ELF-1 (cell line): ENCODE data around the gene CHST11.

ENCODE experiments used
- DNase-seq: peaks from one replicate; pipeline ENCODE4 v3.0.0-alpha.2; 2016; ENCODE audit warnings: low read depth, low spot score

CHST11 gene

GRCh38 chr12:104480826-104481440 is 24.2 kb downstream of the CHST11 start:
- DNase-seq: no peak

- no peak for DNase-seq
Measured at GRCh38 chr12:104482113-104482512, 25.4 kb downstream of the CHST11 start.

DNA sequence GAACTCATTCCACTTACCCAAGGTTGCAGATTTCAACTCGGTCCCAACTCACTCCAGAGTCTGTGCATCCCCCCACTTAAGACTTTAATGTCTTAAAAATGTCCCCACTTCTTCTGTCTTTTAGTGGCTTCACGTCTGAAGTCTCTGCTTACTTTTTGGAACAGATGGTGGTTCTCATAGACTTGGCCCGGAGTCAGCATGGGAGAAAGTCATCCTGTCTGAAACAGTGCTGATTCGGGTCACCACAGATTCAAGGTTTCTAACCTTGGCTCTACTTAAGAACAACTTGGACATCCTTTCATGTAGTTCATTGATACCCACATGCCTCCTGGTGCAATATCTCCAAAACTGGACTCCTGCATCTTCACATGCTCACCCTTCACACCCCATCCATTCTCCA is 26.0 kb downstream of the CHST11 start:
- DNase-seq: no peak

DNA sequence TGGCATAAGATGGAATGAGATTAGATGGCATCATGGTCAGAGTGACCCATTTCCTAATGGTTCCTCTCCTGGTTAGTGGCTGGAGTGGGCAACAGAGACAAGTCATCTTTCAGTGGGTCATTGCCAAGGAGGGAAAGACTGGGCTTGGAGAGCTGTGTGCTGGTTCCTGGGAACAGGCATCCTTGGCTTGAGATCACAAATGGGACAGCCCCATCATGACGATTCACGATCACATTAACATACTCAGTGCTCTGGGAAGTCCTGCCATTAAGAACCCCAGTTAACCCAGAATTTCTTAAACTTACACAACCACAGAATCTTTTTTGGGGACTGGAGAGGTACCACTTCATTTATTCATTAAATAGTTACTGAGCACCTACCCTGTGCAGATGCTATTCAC is 27.3 kb downstream of the CHST11 start:
- DNase-seq: no peak

GRCh38 chr12:104485651-104486362 is 29.1 kb downstream of the CHST11 start:
- DNase-seq: no peak

- no peak for DNase-seq
Measured at GRCh38 chr12:104486363-104486750, 29.6 kb downstream of the CHST11 start.

DNA sequence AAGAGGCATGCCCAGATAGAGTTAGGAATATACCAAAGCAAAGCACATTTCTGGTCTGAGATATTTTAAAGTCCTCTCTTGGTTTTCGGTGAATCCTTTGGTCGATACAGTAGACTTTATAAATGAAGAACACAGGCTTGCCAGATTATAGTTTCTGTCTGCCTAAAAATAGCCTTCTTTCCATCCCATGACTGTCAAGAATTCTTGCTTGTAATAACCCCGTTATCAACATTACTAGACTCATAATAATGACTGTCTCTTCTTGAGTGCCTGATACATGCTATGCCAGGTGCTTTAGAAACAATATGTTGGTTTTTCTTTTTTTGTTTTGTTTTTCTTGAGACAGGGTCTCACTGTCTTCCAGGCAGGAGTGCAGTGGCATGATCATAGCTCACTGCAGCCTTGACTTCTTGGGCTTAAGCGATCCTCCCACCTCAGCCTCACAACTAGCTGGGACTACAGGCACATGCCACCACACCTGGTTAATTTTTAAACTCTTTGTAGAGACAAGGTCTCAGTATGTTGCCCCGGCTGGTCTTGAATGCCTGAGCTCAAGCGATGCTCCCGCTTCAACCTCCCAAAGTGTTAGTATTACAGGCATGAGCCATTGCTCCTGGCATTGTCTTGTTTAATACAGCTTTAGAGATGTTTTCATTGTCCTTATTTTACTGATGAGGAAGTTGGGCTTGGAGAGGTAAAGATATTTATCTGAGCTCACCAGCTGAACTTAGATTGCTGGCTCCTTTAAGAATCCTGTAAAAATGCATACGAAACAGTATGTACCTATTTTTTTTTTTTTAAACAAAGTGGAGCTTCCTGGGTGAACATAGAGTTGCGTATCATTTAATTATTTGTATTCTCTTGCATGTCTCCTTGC is 30.4 kb downstream of the CHST11 start:
- DNase-seq: no peak

DNA sequence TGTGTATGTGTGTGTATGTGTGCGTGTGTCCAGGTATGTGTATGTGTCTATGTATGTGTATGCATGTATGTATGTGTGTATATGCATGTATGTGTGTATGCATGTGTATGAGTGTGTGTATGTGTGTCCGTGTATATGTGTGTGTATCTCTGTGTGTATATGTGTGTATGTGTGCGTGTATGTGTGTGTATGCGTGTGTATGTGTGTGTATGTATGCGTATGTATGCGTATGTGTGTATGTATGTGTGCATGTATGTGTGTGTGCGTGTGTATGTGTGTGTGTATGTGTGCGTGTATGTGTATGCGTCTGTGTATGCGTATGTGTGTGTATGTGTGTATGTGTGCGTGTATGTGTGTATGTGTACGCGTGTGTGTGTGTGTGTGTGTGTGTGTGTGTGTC is 31.6 kb downstream of the CHST11 start:
- DNase-seq: no peak

DNA sequence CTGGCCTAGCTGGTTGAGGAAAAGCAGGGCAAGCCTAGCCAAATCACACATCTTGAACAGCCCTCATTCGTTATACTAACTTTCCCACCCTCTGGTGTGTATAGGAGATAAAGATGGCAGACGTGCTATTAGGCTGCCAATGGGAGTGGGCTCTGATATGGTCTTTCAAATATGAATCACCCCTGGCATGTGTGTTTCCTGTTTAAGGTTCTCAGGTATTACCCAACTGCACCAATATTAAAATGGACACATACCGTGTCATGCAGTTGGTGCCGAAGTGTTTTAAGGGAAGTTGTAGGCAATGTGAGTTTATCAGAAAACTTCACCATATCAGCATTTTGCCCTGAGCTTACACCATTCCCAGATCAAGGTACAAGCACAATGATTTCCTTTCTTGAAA is 33.4 kb downstream of the CHST11 start:
- DNase-seq: no peak

DNA sequence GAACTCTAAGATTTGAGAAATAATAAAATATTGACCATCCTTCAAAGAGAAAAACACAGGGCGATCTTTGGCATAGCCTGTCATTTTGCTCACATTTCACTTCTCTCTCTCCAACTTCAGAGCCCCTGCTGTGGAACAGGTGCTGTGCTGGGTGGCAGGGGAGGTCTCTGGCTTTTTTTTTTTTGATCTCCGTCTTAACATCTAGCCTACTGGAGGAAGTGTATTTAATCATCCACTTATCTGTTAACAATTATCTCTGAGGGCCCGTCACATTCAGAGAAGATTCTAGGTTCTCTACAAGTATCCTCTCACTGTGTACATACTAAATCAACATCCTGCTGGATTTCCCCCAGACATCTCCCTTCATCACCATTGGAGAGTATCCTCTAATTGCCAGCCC is 34.1 kb downstream of the CHST11 start:
- DNase-seq: no peak

- no peak for DNase-seq
Measured at GRCh38 chr12:104493496-104493895, 36.7 kb downstream of the CHST11 start.

GRCh38 chr12:104494137-104494792 is 37.5 kb downstream of the CHST11 start:
- DNase-seq: no peak

- DNase-seq: no peak
Measured at GRCh38 chr12:104494793-104495158, 38.0 kb downstream of the CHST11 start.

DNA sequence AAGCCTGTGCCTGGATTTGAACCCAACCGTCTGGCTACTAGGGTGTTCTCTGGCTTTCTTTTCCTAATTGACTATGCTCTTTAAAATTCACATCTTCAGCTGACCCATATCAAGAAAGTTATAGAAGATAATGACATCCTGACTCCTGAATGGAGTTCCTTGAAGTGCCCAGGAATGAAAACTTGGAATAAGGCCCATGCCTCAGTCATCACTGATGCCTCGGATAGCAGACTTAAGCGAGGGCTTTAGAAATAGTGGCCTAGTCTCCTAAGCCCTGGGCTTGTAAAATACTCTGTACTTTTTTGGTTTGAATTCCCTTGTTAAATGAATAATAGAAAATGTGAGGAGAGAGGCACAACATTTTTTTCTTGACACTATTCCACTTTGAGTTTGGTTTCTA is 39.0 kb downstream of the CHST11 start:
- no peak for DNase-seq

DNA sequence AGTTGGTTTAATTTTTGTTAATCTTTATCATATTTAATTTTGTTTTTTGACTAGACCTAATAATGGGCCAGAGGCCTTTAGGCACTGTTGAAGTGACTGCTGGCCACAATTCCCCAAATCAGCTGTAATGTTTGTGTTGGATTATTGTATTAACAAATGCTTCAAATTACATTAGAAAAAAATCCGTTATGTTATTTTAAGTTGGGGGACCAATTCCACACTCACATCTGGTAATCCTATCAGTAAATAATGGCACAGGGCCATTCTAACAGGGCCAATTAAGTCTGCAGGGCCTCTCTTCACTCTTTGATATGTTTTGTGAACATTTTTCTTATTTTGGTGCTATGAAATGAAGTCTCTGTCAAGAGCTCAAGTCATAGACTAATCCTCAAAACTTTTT is 39.6 kb downstream of the CHST11 start:
- no peak for DNase-seq

- DNase-seq: no peak
Measured at GRCh38 chr12:104498211-104498801, 41.6 kb downstream of the CHST11 start.

DNA sequence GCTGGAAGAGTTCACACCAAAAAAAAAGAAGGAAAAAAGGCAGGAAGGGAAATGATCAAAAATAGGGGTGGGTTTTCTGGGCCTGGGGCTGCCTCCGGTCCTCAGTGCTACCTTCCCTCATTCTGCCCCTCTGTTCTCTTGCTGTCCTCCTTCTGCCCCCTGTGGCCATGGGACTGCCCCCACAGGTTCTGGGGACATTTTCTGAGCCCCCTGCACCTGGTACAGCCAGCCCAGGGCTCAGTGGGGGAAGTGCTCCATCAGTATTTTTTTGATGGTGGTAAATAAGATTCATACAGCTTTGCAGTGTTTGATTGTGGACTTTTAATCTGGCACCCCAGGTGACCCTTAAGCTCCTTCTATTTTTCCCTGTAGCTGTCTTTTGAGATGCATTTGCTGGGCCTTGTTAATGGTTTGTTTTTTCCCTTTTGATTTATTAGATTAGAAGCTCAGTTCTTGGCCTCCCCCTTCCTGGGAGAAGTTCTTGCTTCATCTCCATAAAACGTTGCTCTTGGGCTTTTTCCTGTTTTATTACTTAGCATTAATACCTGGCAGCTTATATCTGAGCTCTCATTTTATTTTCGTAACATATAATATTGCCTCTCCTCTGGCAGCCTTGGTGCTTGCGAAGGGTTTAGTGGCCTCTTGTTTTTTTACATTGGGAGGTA is 43.1 kb downstream of the CHST11 start:
- no peak for DNase-seq

DNA sequence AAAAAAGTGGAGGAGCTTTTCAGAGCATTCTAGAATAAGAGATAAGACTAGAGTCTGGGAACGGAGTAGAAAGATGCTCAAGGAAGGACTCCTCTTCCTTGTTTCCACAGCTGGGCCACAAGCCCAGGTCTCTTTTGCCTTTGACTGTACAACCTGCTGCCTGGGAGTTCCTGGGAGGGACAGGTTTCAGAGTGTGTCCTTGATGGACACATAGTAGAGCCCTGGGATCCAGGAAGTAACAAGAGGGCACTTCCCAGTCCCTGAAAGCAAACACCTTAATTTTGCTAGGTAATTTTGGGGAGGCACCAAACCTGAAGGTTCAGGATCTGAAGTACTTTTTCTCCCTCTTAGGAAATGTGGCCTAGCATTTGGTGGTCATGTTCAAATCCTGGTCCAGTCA is 44.4 kb downstream of the CHST11 start:
- DNase-seq: no peak

- no peak for DNase-seq
Measured at GRCh38 chr12:104501660-104502059, 44.9 kb downstream of the CHST11 start.

DNA sequence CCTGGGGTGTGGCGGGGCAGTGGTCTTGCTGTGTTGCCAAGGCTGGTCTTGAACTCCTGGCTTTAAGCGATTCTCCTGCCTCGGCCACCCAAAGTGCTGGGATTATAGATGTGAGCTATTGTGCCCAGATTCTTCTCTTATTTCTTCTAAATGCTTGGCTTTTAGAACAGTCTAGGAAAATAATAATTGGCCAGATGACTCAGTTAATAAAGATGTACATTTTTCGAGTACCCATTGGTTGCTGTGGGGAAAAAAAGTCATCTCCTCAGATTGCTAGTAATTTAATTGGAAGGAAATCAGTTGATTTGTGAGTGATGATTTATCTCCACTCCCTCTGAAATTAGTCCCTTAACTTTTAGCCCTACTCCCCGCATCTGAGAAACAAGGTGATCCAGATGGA is 45.5 kb downstream of the CHST11 start:
- DNase-seq: no peak

DNA sequence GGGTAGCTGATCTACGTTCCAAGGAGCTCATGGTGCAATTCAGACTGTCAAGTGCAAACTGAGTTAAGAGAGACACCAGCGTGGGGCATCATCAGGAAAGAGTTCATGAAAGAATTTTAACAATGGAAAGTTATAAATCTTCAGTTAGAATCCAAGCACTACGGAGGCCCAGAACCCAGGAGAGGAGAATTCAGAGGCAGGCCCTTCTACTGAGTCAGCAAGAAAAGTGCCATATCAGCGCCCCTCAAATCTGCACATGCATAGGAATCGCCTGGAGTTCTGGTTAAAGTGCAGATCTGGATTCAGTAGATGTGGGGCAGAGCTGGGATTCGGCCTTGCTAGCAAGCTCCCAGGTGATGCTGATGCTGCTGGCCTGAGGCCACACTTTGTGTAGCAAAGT is 45.9 kb downstream of the CHST11 start:
- DNase-seq: no peak
